Thoracic aorta (tissue), 2 donors: ENCODE measurements around the gene TSPAN5. TPM values are rescaled to one million over a fixed set of nuclear protein-coding genes. Genes with fewer than 3 reads are reported as not detected.

Experiments used
- ATAC-seq: fragments of 150-250 bp; one replicate; pipeline ENCODE4 v1.8.0; 2017; ENCODE audit warnings: low read depth; ENCODE audit not compliant: insufficient number of reproducible peaks, low FRiP score
- DNase-seq: peaks from one replicate; pipeline ENCODE4 v3.0.0-alpha.2; 2020; ENCODE audit warnings: low spot score
- H3K27ac ChIP-seq, 2 donors: fragments of 200-600 bp; sonication (generic); 1 replicate in 1 of 2; 2 replicates in 1 of 2; pipeline ENCODE4 v1.5.1; 2016; ENCODE audit warnings: mild to moderate bottlenecking in 2 of 2, moderate library complexity in 2 of 2
- H3K27me3 ChIP-seq: fragments of 200-600 bp; sonication (generic); replicated peaks from 2 replicates; pipeline ENCODE4 v1.6.0; 2016; ENCODE audit warnings: mild to moderate bottlenecking; ENCODE audit not compliant: insufficient read depth
- H3K36me3 ChIP-seq: fragments of 200-600 bp; sonication (generic); one replicate; pipeline ENCODE4 v1.5.1; 2016
- H3K4me1 ChIP-seq, 2 donors: fragments of 200-600 bp; sonication (generic); 1 replicate in 1 of 2; 2 replicates in 1 of 2; pipeline versions ENCODE4 v1.5.1 to v1.6.0; 2016; ENCODE audit warnings: low read depth in 2 of 2, mild to moderate bottlenecking in 1 of 2; ENCODE audit not compliant: control insufficient read depth in 1 of 2
- H3K4me3 ChIP-seq: fragments of 200-600 bp; sonication (generic); 2 replicates; pipeline ENCODE4 v1.5.1; 2016; ENCODE audit warnings: mild to moderate bottlenecking
- H3K9me3 ChIP-seq: fragments of 200-600 bp; sonication (generic); 2 replicates; pipeline ENCODE4 v1.5.1; 2016
- CTCF ChIP-seq: fragments of 200-600 bp; sonication (generic); IDR thresholded peaks from one replicate; pipeline ENCODE4 v1.5.1; 2019; ENCODE audit warnings: antibody characterized with exemption
- total RNA-seq, 2 donors: library from RNA; depleted of rRNA; stranded (reverse); fragments of >200 nt; gene quantifications; one replicate each; pipeline versions ENCODE4 v1.1.0 to v1.2.3, GENCODE V29; 2016

Gene TSPAN5
- total RNA-seq, 2 donors from 2014 or later, result 7.7 to 11.4 TPM

DNA sequence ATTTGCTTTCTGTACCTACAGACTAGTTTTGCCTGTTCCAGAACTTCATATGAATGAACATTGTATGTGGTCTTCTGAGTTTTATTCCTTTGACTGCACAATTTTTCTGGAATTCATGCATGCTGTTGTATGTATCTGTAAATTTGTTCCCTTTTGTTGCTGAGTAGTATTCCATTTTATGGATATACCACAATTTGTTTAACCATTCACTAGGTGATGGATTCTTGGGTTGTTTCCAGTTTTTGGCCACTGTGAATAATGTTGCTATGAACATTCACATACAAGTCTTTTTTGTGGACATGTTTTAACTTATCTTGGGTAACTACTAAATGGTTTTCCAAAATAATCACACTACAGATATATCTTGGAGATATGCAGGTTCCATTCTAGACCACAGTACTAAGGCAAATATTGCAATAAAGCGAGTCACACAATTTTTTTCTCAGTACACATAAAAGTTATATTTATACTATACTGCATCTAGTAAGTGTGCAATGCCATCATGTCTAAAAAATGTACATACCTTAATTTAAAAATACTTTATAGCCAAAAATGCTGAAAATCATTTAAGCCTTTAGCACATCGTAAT, 58.7 kb downstream of the TSPAN5 start:
- DNase-seq, result no peak
- Histone ChIP-seq H3K36me3 (no peaks in the 10 kb centered on the region), H3K4me3 (no peak overlapping the region), H3K27me3 (no peaks in the 10 kb centered on the region), H3K9me3 (no peaks in the 10 kb centered on the region), H3K27ac (no peak overlapping the region), H3K4me1 (no peaks in the 10 kb centered on the region)
- TF ChIP-seq CTCF, result no peak
- ATAC-seq, result no peak

DNA sequence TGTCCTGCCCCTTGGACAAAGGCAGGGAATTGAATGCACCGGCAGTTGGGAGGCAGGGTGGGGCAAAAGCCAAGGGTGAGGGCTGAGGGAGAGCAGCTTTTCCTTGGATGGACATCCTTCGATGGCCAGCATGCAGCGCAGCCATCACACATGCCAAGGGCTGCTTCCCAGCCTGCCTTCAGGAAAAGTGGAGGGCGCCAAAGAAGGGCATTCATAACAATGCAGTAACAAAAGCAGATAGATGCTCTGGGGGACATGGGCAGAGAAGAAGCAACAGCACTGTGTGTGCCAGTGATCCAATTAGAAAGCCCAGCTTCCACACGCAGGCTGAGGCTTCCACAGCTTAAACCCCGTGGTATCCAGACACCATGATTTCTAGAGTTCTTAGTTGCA, 71.5 kb downstream of the TSPAN5 start:
- ATAC-seq, result no peak
- Histone ChIP-seq H3K36me3 (no peaks in the 10 kb centered on the region), H3K4me3 (no peak overlapping the region), H3K4me1 (no peaks in the 10 kb centered on the region), H3K9me3 (no peaks in the 10 kb centered on the region), H3K27ac (no peak overlapping the region), H3K27me3 (no peaks in the 10 kb centered on the region)
- DNase-seq, result no peak
- no peak for TF ChIP-seq CTCF

DNA sequence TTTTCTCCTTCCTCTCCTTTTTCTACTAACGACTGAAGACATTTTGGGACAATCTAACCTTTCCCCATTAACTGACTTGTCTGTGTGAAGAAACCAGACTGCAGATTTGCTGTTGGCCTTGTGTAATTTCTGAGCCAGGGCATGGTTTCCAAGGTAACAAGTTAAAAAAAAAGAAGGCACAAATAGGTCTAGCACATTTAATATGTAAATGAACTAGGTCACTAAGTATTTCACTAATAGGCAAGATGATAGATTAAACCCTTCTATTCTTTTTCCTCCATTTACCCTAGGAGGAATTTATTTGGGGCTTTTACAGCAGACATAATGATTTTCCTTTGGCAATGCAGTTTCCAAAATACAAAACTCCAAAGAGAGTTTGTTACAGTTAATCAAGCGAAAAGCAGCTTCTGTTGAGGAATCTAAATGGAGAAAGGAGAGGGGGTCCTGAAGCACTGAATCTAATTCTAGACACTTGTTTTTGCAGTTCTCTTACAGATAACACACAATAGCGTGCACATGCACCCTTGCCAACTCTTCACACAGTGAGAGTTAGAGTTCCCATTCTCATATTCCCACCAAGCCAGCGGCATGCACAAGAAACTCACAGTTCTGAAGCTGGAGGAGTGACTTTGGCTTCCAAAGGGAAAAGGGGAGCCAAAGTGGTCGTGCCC, 72.0 kb downstream of the TSPAN5 start:
- no peaks in the 10 kb centered on the region for H3K9me3 ChIP-seq
- no peak overlapping the region for H3K4me3 ChIP-seq
- no peak for TF ChIP-seq CTCF
- H3K4me1 ChIP-seq, result no peaks in the 10 kb centered on the region
- H3K27ac ChIP-seq, result no peak overlapping the region
- H3K36me3 ChIP-seq, result no peaks in the 10 kb centered on the region
- ATAC-seq, result no peak
- no peak for DNase-seq
- H3K27me3 ChIP-seq, result no peaks in the 10 kb centered on the region

DNA sequence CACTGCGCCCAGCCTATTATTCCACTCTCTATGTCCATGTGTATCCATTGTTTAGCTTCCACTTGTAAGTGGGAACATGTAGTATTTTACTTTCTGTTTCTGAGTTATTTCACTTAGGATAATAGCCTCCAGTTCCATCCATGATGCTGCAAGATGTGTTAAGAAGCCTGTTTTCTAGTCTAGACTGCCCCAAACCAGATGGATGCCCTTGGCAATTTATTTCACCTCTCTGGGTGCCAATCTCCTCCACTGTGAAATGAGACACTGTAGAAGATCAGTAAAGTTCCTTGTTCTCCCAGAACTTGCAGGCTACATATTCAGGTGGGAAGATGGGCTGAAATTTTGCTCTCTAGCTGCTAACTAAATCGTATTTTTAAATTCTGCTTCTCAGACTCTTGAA, 72.8 kb downstream of the TSPAN5 start:
- no peak for ATAC-seq
- no peaks in the 10 kb centered on the region for H3K4me1 ChIP-seq
- DNase-seq, result no peak
- H3K27me3 ChIP-seq, result no peaks in the 10 kb centered on the region
- no peaks in the 10 kb centered on the region for H3K36me3 ChIP-seq
- TF ChIP-seq CTCF, result no peak
- H3K4me3 ChIP-seq, result no peak overlapping the region
- H3K9me3 ChIP-seq, result no peaks in the 10 kb centered on the region
- no peak overlapping the region for H3K27ac ChIP-seq

GRCh38 chr4:98584265-98584664, 74.1 kb downstream of the TSPAN5 start:
- Histone ChIP-seq H3K27me3 (no peaks in the 10 kb centered on the region), H3K4me3 (no peak overlapping the region), H3K4me1 (no peaks in the 10 kb centered on the region), H3K27ac (no peak overlapping the region), H3K36me3 (no peaks in the 10 kb centered on the region), H3K9me3 (no peaks in the 10 kb centered on the region)
- TF ChIP-seq CTCF, result no peak
- ATAC-seq (no peak), DNase-seq (no peak)
